Spleen (tissue), 11 donors: ENCODE measurements around the gene GLRA3. TPM values are rescaled to one million over a fixed set of nuclear protein-coding genes. Genes with fewer than 3 reads are reported as not detected.

Experiments
- DNase-seq: peaks from one replicate; pipeline ENCODE4 v3.0.0-alpha.2; 2020
- H3K27ac ChIP-seq, 8 donors: fragments of 200-600 bp; sonication (generic) in 7 of 8; 1 replicate in 4 of 8; 2 replicates in 4 of 8; pipeline versions ENCODE4 v1.5.0 to v1.8.0; 2016 to 2021; ENCODE audit warnings: inconsistent platforms in 4 of 8, mild to moderate bottlenecking in 4 of 8, moderate library complexity in 1 of 8
- H3K27me3 ChIP-seq, 7 donors: fragments of 200-600 bp; sonication (generic) in 6 of 7; replicated peaks in 1 of 7; 1 replicate in 4 of 7; 2 replicates in 3 of 7; pipeline versions ENCODE4 v1.5.0 to v1.8.0; 2016 to 2021; ENCODE audit warnings: inconsistent platforms in 3 of 7, mild to moderate bottlenecking in 1 of 7
- H3K36me3 ChIP-seq, 6 donors: fragments of 200-600 bp; sonication (generic) in 5 of 6; 1 replicate in 4 of 6; 2 replicates in 2 of 6; pipeline versions ENCODE4 v1.5.0 to v1.8.0; 2016 to 2021; ENCODE audit warnings: inconsistent platforms in 2 of 6
- H3K4me1 ChIP-seq, 6 donors: fragments of 200-600 bp; sonication (generic) in 5 of 6; 1 replicate in 3 of 6; 2 replicates in 3 of 6; pipeline versions ENCODE4 v1.5.0 to v1.8.0; 2016 to 2021; ENCODE audit warnings: inconsistent platforms in 3 of 6
- H3K4me3 ChIP-seq, 8 donors: fragments of 200-600 bp; sonication (generic) in 7 of 8; 1 replicate in 4 of 8; 2 replicates in 4 of 8; pipeline versions ENCODE4 v1.5.0 to v1.8.0; 2016 to 2021; ENCODE audit warnings: inconsistent platforms in 4 of 8, mild to moderate bottlenecking in 4 of 8, moderate library complexity in 2 of 8
- H3K9me3 ChIP-seq, 8 donors: fragments of 200-600 bp; sonication (generic) in 7 of 8; 1 replicate in 4 of 8; 2 replicates in 4 of 8; pipeline versions ENCODE4 v1.5.0 to v1.8.0; 2016 to 2021; ENCODE audit warnings: inconsistent platforms in 4 of 8
- CTCF ChIP-seq, 11 experiments: fragments of 200-600 bp in 7 of 11; fragments of 450-650 bp in 4 of 11; sonication (generic) in 4 of 11; IDR thresholded peaks in 8 of 11; conservative IDR thresholded peaks in 3 of 11; 1 replicate in 7 of 11; 2 replicates in 4 of 11; pipeline versions ENCODE4 v1.4.0 to v1.8.0; 2016 to 2021; ENCODE audit warnings: antibody characterized with exemption in 11 of 11, inconsistent platforms in 4 of 11, mild to moderate bottlenecking in 1 of 11
- POLR2A ChIP-seq, 3 donors: fragments of 450-650 bp; IDR thresholded peaks; one replicate each; pipeline ENCODE4 v1.5.1; 2017; ENCODE audit warnings: antibody characterized with exemption in 3 of 3, mild to moderate bottlenecking in 1 of 3
- POLR2AphosphoS5 ChIP-seq, 3 donors: sonication (generic); formaldehyde crosslinking; IDR thresholded peaks; one replicate each; pipeline ENCODE4 v1.5.1; 2017; ENCODE audit warnings: antibody characterized with exemption in 3 of 3
- WGBS, 5 donors: extraction: QIAGEN DNeasy Blood & Tissue Kit in 3 of 5; methylation state at CpG; one replicate each; pipeline versions ENCODE4 v1.1.5 to v1.1.7; 2013 to 2018; 5-methylcytosine and 5-hydroxymethylcytosine counted together
- intact Hi-C: fragments of 100-400 bp; cut with DNase I; formaldehyde crosslinking; loops from one replicate; pipeline ENCODE4 v1.15.0; 2023; ENCODE audit warnings: low total_unique reads
- polyA plus RNA-seq, 3 donors: library from polyadenylated mRNA; stranded (reverse); fragments of 200-250 nt; gene quantifications; one replicate each; pipeline ENCODE4 v1.2.1, GENCODE V29; 2013
- total RNA-seq, 7 donors: library from RNA; depleted of rRNA in 3 of 7; stranded (reverse); fragments of >200 nt in 3 of 7; fragmentation: NEBNext Ultra II Directional in 4 of 7; extraction: Animal tissue kit (Norgen Biotek cat#: 25700) in 4 of 7; gene quantifications; one replicate each; pipeline versions ENCODE4 v1.1.0 to v1.2.1, GENCODE V29; 2016 to 2021
- donor health status: healthy with polysubstance abuse.
- donor health status: DM: no; HTN: no; CAD: no; lungs with moderate emphysema.
- donor health status: DM: no; HTN: no; CAD: no.
- donor health status: Bipolar disorder and iron deficiency.
- donor health status: healthy.
- donor health status: DM: no; HTN: no; CAD: no.
- donor health status: DM: yes; HTN: yes; CAD: no.

GLRA3 gene
- total and polyA plus RNA-seq, 10 donors: 0.02 to 0.20 (median 0.06) TPM; not detected in 2

GRCh38 chr4:174717828-174718227, 111.2 kb downstream of the GLRA3 start:
- Histone ChIP-seq H3K4me3 (no peak overlapping the region), H3K27me3 (peaks cover 0 to 4% (median 0%) of the 10 kb centered on the region in 7 donors), H3K4me1 (no peaks in the 10 kb centered on the region), H3K36me3 (no peaks in the 10 kb centered on the region), H3K27ac (peak overlapping the region in 5 of 8 donors; percentile 19 to 37 (median 35)), H3K9me3 (no peaks in the 10 kb centered on the region)
- DNase-seq: no peak
- 27 to 62% (median 36%) methylated on average over 3 of the region's 3 CpGs for WGBS, 5 donors
- intact Hi-C loops: no loop called here
- TF ChIP-seq CTCF (IDR thresholded peaks at IDR 0.05 in 8 of 11, conservative IDR thresholded peaks at IDR 0.05 in 3 of 11) (no peak), POLR2AphosphoS5 (IDR thresholded peaks at IDR 0.05) (no peak)

- no peak for TF ChIP-seq CTCF (IDR thresholded peaks at IDR 0.05 in 8 of 11, conservative IDR thresholded peaks at IDR 0.05 in 3 of 11)
- TF ChIP-seq POLR2A (IDR thresholded peaks at IDR 0.05): no peak
- no peak for TF ChIP-seq POLR2AphosphoS5 (IDR thresholded peaks at IDR 0.05)
- 42 to 64% (median 49%) methylated on average over 3 of the region's 3 CpGs for WGBS, 5 donors
Measured at GRCh38 chr4:174716986-174717770, 111.9 kb downstream of the GLRA3 start.

GRCh38 chr4:174714393-174715211, 114.4 kb downstream of the GLRA3 start:
- Histone ChIP-seq H3K36me3 (no peaks in the 10 kb centered on the region), H3K4me3 (no peak overlapping the region), H3K9me3 (no peaks in the 10 kb centered on the region), H3K27me3 (peaks cover 0 to 4% (median 0%) of the 10 kb centered on the region in 7 donors), H3K4me1 (no peaks in the 10 kb centered on the region), H3K27ac (no peak overlapping the region)
- WGBS, 5 donors: 43 to 58% (median 48%) methylated on average over 8 of the region's 8 CpGs
- intact Hi-C loops: no loop called here
- TF ChIP-seq POLR2AphosphoS5 (IDR thresholded peaks at IDR 0.05) (no peak), CTCF (IDR thresholded peaks at IDR 0.05 in 8 of 11, conservative IDR thresholded peaks at IDR 0.05 in 3 of 11) (peak in 7 of 11 experiments; percentile 47 to 67 (median 62))
- no peak for DNase-seq

More at GRCh38 chr4:174716986-174717770, 111.9 kb downstream of the GLRA3 start:
- Histone ChIP-seq H3K4me3 (no peak overlapping the region), H3K27ac (peak overlapping the region in 5 of 8 donors; percentile 19 to 37 (median 35)), H3K27me3 (peaks cover 0 to 4% (median 0%) of the 10 kb centered on the region in 7 donors), H3K4me1 (no peaks in the 10 kb centered on the region), H3K9me3 (no peaks in the 10 kb centered on the region), H3K36me3 (no peaks in the 10 kb centered on the region)
- intact Hi-C loops: no loop called here
- no peak for DNase-seq

- no peaks in the 10 kb centered on the region for H3K4me1 ChIP-seq
- H3K27me3 ChIP-seq: peaks cover 0 to 4% (median 0%) of the 10 kb centered on the region in 7 donors
- intact Hi-C loops: no loop called here
- no peaks in the 10 kb centered on the region for H3K36me3 ChIP-seq
- no peaks in the 10 kb centered on the region for H3K9me3 ChIP-seq
- no peak for DNase-seq
- TF ChIP-seq CTCF (IDR thresholded peaks at IDR 0.05 in 8 of 11, conservative IDR thresholded peaks at IDR 0.05 in 3 of 11) (no peak), POLR2AphosphoS5 (IDR thresholded peaks at IDR 0.05) (no peak), POLR2A (IDR thresholded peaks at IDR 0.05) (no peak)
- WGBS, 5 donors: 72 to 77% (median 76%) methylated on average over 2 of the region's 2 CpGs
- H3K4me3 ChIP-seq: no peak overlapping the region
- H3K27ac ChIP-seq: no peak overlapping the region
Measured at GRCh38 chr4:174713821-174714220, 115.2 kb downstream of the GLRA3 start.
